Body of pancreas (tissue), 4 donors: ENCODE results near the gene DDX20. TPM values are rescaled to one million over a fixed set of nuclear protein-coding genes. Genes with fewer than 3 reads are reported as not detected.

ENCODE experiments used
- ATAC-seq: fragments of 150-250 bp; one replicate; pipeline ENCODE4 v1.9.1; 2016
- DNase-seq, 4 donors: peaks; one replicate each; pipeline ENCODE4 v3.0.0-alpha.2; 2019
- H3K27ac ChIP-seq, 4 donors: fragments of 200-600 bp; sonication (generic); 1 replicate in 3 of 4; 2 replicates in 1 of 4; pipeline versions ENCODE4 v1.5.1 to v1.6.1; 2016 to 2019; ENCODE audit warnings: mild to moderate bottlenecking in 1 of 4, mixed read lengths in 1 of 4, moderate library complexity in 1 of 4
- H3K27me3 ChIP-seq, 2 donors: fragments of 200-600 bp; sonication (generic); one replicate each; pipeline ENCODE4 v1.6.0; 2016; ENCODE audit warnings: mild to moderate bottlenecking in 1 of 2
- H3K36me3 ChIP-seq, 2 donors: fragments of 200-600 bp; sonication (generic); replicated peaks in 1 of 2; 2 replicates each; pipeline ENCODE4 v1.5.1; 2016; ENCODE audit warnings: low read depth in 2 of 2; ENCODE audit not compliant: insufficient read depth in 1 of 2
- H3K4me1 ChIP-seq: fragments of 200-600 bp; sonication (generic); one replicate; pipeline ENCODE4 v1.6.0; 2016
- H3K4me3 ChIP-seq, 2 donors: fragments of 200-600 bp; sonication (generic); 1 replicate in 1 of 2; 2 replicates in 1 of 2; pipeline ENCODE4 v1.5.1; 2016 to 2019
- H3K9me3 ChIP-seq, 3 donors: fragments of 200-600 bp; sonication (generic); 1 replicate in 2 of 3; 2 replicates in 1 of 3; pipeline ENCODE4 v1.5.1; 2016
- POLR2A ChIP-seq, 3 donors: fragments of 450-650 bp; IDR thresholded peaks; one replicate each; pipeline ENCODE4 v1.6.1; 2016; ENCODE audit warnings: antibody characterized with exemption in 3 of 3, mild to moderate bottlenecking in 2 of 3
- WGBS, 2 donors: methylation state at CpG; one replicate each; pipeline ENCODE4 v1.1.5; 2017; 5-methylcytosine and 5-hydroxymethylcytosine counted together
- intact Hi-C: fragments of 100-400 bp; cut with DNase I; formaldehyde crosslinking; loops from one replicate; pipeline ENCODE4 v1.15.1; 2023
- total RNA-seq, 2 donors: library from RNA; depleted of rRNA; stranded (reverse); fragments of >200 nt; gene quantifications; one replicate each; pipeline ENCODE4 v1.1.0, GENCODE V29; 2016
- TF ChIP-seq, protein P1 (sequence below), 7 experiments: fragments of 450-650 bp in 4 of 7; fragments of 200-600 bp in 3 of 7; sonication (generic) in 3 of 7; IDR thresholded peaks; one replicate each; pipeline ENCODE4 v1.5.1; 2016 to 2019; ENCODE audit warnings: antibody characterized with exemption in 7 of 7

DDX20 gene
- total RNA-seq, 2 donors from 2014 or later, result 5.7 to 34.3 TPM

DNA sequence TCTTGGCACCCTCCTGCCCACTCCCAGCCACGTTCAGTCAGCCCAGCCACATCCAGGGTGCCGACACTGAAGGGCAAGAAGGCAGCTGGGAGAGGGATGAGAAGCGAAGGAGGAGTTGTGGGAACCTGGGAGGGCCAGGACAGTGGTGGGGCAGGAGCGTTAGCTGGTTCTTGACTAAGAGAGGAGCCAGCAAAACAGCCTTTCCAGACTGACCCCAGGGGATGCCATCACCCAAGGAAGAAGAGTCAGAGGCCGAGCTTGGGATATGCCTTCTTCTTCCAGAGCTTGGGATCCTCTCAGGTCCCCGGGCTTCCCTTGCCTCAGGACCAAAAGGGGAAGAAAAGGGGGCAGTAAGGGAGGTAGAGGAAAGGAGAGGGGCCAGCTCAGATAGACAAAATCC lies 23.7 kb upstream of the DDX20 start:
- H3K27me3 ChIP-seq, result no peaks in the 10 kb centered on the region
- 73 to 96% methylated on average over 5 to 6 of the region's 6 CpGs for WGBS, 2 donors
- H3K4me1 ChIP-seq, result no peaks in the 10 kb centered on the region
- intact Hi-C loops, result no loop called here
- DNase-seq (no peak), ATAC-seq (no peak)
- no peaks in the 10 kb centered on the region for H3K9me3 ChIP-seq
- TF ChIP-seq, protein P1, sequence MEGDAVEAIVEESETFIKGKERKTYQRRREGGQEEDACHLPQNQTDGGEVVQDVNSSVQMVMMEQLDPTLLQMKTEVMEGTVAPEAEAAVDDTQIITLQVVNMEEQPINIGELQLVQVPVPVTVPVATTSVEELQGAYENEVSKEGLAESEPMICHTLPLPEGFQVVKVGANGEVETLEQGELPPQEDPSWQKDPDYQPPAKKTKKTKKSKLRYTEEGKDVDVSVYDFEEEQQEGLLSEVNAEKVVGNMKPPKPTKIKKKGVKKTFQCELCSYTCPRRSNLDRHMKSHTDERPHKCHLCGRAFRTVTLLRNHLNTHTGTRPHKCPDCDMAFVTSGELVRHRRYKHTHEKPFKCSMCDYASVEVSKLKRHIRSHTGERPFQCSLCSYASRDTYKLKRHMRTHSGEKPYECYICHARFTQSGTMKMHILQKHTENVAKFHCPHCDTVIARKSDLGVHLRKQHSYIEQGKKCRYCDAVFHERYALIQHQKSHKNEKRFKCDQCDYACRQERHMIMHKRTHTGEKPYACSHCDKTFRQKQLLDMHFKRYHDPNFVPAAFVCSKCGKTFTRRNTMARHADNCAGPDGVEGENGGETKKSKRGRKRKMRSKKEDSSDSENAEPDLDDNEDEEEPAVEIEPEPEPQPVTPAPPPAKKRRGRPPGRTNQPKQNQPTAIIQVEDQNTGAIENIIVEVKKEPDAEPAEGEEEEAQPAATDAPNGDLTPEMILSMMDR (IDR thresholded peaks at IDR 0.05), result no peak
- H3K4me3 ChIP-seq, result no peak overlapping the region
- no peaks in the 10 kb centered on the region for H3K36me3 ChIP-seq
- no peak overlapping the region for H3K27ac ChIP-seq

DNA sequence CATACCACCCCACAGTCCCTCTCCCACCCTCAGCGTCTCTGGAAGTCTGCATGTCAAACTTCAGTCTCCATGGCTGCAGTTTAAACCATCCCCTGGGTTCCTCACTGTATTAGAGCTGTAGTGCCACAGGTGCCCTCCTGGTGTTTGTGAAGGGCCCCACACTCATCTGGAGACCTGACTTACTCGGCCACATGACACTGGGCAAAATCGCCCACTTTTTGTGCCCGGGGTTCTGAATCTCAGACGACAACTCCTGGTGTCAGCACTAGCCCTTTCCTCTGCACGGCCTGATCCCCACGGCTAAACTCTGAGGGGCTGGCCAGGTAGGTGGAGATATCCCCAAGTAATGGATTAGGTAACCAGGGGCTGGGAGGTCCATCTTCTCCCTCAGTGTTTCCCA lies 23.0 kb upstream of the DDX20 start:
- WGBS, 2 donors, result 82 to 89% methylated on average over 7 of the region's 7 CpGs
- H3K27me3 ChIP-seq, result no peaks in the 10 kb centered on the region
- ATAC-seq (no peak), DNase-seq (no peak)
- H3K9me3 ChIP-seq, result no peaks in the 10 kb centered on the region
- no peak overlapping the region for H3K4me3 ChIP-seq
- no peaks in the 10 kb centered on the region for H3K36me3 ChIP-seq
- TF ChIP-seq, protein P1 (IDR thresholded peaks at IDR 0.05), result no peak
- no peak for TF ChIP-seq POLR2A (IDR thresholded peaks at IDR 0.05)
- H3K4me1 ChIP-seq, result peaks cover 3% of the 10 kb centered on the region
- H3K27ac ChIP-seq, result no peak overlapping the region
- intact Hi-C loops, result no loop called here

DNA sequence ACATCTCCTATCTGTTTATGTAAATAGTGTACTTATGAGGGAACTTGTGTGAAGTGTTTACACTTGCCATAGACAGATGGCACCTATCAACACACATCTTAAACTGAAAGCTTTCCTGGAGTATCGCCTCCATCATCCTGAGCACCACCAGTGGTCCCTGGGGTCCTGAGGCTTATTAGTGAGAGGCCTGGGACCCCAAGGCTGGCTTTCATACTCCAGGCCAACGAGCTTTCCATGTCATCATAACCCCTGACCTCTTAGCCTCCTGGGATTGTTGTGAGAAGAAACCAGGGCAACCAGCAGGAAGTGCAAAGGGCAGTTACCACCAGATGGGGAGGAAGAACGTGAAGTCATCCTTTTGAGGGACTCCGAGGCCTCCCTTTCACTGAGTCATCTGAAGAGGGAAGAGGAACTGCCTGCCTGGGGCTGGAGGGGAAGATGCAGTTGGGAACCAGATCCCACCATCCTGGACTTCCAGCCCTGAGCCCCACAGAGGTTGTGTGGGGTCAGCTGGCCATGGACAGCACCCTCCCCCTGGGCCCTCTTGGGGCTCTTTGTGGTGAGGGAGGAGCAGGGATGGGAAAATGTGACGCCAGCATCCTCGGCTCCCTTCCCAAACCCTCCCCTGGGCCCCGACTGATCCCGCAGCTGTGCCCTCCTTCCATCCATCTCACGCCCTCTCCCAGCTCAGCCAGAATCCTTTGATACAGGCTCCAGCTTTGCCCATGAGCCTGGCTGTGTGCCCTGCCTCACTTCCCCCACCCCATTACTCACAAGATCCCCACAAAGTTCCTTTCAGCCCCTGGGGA lies 22.3 kb upstream of the DDX20 start:
- intact Hi-C loops, result no loop called here

DNA sequence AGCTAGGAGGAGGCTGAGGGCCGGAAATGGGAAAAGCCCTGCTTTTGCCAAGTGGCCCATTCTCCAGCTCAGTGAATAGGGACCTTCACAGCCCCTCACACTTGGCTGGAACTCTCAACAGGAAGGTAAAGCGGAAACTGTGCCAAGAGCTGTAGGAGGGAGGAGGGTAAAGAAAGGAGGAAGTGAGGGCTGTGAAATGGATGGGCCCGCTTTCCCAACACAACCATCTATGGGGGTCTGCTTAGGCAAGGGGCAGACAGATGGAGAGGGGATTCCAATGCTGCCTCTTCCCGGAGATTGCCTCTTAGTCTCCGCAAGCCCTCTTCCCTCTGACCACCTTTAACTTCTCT lies 21.7 kb upstream of the DDX20 start:
- DNase-seq (peak in 1 of 4 donors; percentile 25), ATAC-seq (no peak)
- Histone ChIP-seq H3K36me3 (no peaks in the 10 kb centered on the region), H3K27me3 (no peaks in the 10 kb centered on the region), H3K27ac (peak overlapping the region in 1 of 4 donors; percentile 55), H3K4me3 (no peak overlapping the region), H3K9me3 (no peaks in the 10 kb centered on the region), H3K4me1 (peaks cover 15% of the 10 kb centered on the region)
- TF ChIP-seq, protein P1 (IDR thresholded peaks at IDR 0.05), result no peak
- TF ChIP-seq POLR2A (IDR thresholded peaks at IDR 0.05), result no peak
- intact Hi-C loops, result no loop called here
- 76 to 89% methylated on average over 5 of the region's 5 CpGs for WGBS, 2 donors

More for the DNA sequence above, 22.3 kb upstream of the DDX20 start:
- Histone ChIP-seq H3K36me3 (no peaks in the 10 kb centered on the region), H3K27ac (peak overlapping the region in 1 of 4 donors; percentile 55), H3K9me3 (no peaks in the 10 kb centered on the region), H3K4me1 (peaks cover 9% of the 10 kb centered on the region), H3K27me3 (no peaks in the 10 kb centered on the region), H3K4me3 (no peak overlapping the region)
- WGBS, 2 donors, result 61 to 69% methylated on average over 6 to 9 of the region's 9 CpGs
- TF ChIP-seq, protein P1 (IDR thresholded peaks at IDR 0.05), result no peak
- no peak for TF ChIP-seq POLR2A (IDR thresholded peaks at IDR 0.05)
- DNase-seq (peak in 1 of 4 donors; percentile 62), ATAC-seq (no peak)

DNA sequence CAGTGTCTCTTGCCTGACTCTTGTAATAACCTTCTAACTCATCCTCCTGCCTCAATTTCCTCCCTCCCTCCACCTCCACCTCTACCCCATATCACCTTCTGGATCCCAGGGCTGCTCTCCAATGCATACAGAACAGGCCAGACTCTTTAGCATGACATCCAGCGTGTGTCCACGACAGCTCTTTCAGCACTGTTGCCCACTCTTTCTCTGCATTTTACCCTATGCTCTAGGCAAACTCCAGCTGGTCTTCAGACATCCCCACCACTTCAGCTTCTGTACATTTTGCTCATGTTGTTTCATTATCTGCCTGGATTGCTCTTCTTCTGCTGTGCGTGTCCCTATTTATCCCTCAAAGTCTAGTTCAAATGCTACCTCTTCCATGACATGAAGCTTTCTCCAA lies 21.3 kb upstream of the DDX20 start:
- DNase-seq (no peak), ATAC-seq (no peak)
- H3K27ac ChIP-seq, result no peak overlapping the region
- H3K27me3 ChIP-seq, result no peaks in the 10 kb centered on the region
- H3K4me1 ChIP-seq, result peaks cover 18% of the 10 kb centered on the region
- 84 to 98% methylated on average over 3 of the region's 3 CpGs for WGBS, 2 donors
- H3K36me3 ChIP-seq, result no peaks in the 10 kb centered on the region
- no peaks in the 10 kb centered on the region for H3K9me3 ChIP-seq
- TF ChIP-seq POLR2A (IDR thresholded peaks at IDR 0.05), result no peak
- TF ChIP-seq, protein P1 (IDR thresholded peaks at IDR 0.05), result no peak
- no peak overlapping the region for H3K4me3 ChIP-seq
- intact Hi-C loops, result no loop called here
